HG03039 (cell line): ENCODE results near the gene SEC24A.
"Not testable (repeated sequence)": the region's sequence is repeated elsewhere in the genome, so short reads cannot be mapped to it uniquely, and the experiment has no call there.

Experiments
- ATAC-seq: cut with Tn5 transposase; IDR thresholded peaks from one replicate; pipeline ENCODE4 v1.9.1; 2021; ENCODE audit warnings: mild to moderate bottlenecking, moderate library complexity; ENCODE audit not compliant: unreplicated experiment

The SEC24A gene

DNA sequence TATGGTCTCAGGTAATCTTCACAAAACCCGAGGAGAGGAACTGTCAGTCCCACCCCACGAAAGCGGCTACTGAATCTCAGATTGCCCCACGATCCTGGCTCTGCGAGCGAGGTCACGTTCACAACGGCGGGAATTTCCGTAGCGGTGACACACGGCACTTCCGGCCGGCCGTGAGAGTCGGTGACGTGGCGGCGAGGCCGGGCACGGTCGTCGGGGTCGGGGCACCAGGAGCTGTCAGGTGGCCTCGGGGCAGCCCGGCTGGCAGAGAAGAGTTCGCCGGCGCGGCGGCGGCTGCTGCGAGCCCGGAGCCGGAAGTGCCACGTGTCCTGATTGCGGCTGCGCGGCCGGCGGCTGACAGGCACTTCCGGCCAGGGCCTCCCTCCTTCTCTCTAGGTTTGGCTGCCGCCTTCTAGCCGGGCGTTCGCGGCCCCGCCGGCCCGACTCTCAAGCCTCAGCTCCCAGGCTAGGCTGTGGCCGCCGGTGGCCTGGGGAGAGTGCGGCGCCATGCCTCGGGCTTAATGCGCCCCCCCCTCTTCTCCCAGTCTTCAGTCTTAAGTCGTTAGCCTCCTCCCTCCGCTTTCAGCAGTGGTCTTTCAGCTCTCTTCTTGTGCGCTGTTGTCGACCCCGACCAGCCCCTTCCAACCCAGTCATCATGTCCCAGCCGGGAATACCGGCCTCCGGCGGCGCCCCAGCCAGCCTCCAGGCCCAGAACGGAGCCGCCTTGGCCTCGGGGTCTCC is at the start of gene SEC24A:
Gene SEC24A (plus strand): TSS at position 361 of the 738 bp plus-strand sequence. CDS start 292 bp downstream, at position 653.
- peak; percentile 83 for ATAC-seq

DNA sequence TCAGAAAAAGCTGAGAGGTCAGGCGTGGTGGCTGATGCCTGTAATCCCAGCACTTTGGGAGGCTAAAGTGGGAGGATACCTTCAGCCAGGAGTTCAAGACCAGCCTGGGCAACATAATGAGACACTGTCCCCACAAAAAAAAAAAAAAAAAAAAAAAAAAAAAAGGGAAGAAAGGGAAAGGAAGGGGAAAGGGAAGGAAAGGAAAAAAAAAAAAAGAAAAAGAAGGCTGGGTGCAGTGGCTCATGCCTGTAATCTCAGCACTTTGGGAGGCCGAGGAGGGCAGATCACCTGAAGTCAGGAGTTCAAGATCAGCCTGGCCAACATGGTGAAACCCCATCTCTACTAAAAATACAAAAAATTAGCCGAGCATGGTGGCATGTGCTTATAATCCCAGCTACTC is 48.8 kb upstream of the SEC24A start:
- ATAC-seq, result not testable (repeated sequence)

DNA sequence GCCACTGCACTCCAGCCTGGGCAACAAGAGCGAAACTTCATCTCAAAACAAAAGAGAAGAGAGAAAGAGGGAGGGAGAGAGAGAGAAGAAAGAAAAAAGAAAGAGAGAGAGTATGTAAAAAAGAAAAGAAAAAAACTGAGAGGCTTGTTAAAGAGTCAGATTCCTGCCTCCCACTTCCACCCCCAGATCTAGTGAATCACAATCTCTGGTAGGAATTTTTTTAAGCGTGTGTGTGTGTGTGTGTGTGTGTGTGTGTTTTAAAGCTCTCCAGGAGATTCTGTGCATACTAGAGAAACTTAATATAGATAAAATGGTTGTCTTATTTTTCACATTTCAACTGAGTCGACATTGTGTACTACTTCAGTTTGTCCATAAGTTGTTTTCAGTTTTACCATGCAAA is 48.0 kb upstream of the SEC24A start:
- no peak for ATAC-seq

DNA sequence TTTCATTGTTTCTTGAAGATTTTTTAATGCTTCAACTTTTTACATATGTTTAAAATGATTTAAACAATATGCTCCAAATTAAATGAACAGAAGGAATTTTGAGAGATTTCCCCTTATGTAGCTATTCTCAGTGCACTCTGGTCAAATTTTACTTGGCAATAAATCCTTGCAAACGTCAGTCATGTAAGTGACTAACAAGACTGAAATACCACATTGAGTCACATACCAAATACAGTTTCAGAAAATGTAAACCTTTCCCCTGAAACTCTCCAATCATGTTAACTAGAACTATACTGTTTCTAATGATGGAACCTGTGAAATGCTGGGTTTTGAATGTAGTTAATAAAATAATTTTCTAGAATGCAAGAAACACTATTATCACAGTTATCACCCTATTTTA is 45.5 kb upstream of the SEC24A start:
- ATAC-seq, result no peak

DNA sequence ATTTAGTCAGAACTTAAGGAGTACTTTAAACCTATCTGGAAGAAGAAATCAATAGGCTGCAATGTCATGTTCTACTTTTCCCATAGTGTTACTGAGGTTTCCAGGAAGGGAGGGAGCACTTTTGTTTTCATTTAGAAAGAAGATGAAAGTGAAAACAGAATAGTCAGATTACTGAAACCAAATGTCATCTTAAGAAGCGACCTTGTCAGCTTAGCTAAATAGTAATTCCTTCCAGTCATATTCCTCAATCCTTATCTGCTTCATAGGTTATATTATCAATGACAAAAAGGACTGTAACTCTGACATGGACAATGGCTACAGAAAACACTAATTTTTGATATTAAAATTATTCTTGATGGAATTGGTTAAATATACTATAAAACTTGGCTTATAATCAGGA is 43.7 kb upstream of the SEC24A start:
- ATAC-seq, result no peak

DNA sequence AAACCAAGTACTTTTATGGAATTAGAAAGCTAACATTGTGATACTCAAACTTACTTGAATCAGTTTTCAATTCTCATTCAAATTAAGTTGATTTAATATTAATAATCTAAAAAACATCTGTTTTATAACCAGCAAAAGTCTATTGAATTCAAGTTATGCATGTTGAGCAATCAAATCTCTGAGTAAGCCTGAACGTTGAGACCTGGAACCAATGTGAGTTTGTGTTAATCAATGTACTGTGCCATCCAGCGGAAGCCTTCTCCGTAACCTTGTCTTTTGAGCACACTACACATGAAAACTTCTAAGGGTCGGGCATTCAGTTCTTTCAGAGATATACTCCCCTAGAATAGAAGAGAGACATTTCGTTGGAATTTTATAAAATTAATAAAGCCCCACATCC is 41.9 kb upstream of the SEC24A start:
- no peak for ATAC-seq

DNA sequence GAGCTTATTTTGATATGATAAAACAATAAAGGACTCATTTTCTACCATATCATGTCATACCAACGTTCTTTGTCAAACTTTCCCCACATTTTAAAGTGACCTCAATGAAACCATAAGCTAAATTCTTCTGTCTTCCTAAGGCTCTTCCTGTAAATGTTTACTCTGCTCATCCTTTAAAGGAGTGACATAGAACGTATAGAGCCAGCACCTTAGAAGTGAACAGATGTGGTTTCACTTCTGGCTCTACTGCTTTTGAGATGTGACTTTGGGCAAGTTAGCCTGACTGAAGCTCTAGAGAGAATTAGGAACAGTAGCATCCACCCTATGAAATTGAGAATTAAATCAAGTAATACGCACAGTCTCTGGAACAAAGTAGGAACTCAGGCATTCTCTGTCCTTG is 40.0 kb upstream of the SEC24A start:
- ATAC-seq, result no peak

DNA sequence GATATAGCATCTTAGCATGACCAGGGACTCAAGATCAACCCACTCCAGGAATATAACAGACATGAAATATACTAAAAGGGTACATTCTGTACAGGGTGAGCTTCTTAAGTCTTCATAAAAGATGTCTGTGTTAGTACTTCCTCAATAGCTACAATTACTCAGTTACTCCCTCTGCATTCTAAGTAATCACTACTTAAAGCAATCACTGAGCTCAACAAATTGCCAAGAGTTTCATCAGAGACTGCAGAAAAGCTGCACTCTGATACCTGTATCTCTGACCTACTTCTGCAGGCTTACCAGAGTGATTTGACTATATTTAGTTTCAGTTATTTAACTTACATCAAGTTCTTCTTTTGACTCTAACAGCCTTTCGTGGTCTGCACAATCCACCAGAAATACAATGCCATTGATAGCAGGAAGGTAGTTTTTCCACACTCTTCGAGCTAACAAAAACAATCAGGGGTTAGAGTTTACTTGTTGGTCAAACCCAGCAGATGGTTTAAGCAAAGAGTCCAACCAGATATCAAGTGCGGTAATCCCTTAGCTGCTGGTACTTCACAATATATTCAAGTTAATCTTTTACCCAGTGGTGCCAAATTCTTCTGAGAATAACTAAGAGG is 39.2 kb upstream of the SEC24A start:
- no peak for ATAC-seq

DNA sequence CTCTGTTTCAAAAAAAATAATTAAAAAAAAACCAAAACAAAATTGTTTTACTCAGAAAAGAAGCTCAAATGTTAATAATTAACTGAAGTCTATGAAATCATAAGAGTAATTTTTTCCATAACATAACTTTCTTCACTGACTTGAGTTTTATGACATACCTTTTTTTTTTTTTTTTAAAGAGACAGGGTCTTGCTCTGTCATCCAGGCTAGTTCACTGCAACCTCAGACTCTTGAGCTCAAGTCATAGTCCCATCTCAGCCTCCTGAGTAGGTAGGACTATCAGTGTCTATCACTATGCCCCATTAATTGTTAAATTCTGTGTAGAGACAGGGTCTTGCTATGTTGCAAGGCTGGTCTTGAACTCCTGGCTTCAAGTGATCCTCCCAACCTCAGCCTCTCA is 37.9 kb upstream of the SEC24A start:
- no peak for ATAC-seq

DNA sequence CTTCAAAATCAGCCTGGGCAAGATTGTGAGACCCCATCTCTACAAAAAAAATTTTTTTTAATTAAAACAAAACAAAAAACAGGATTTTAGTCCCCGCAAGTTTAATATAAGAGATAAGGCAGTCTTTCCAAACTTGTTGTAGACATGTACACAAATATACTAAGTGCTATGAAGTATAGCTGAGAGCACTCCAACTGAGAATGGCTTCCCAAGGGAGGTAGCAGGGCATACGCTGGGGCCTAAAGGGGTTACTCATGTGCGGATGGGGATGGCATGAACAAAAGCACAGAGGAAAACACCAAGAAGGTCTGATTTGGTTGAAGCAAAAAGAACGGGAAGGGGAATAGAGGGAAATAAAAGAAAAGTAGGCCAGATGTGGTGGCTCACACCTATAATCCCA is 37.1 kb upstream of the SEC24A start:
- no peak for ATAC-seq

DNA sequence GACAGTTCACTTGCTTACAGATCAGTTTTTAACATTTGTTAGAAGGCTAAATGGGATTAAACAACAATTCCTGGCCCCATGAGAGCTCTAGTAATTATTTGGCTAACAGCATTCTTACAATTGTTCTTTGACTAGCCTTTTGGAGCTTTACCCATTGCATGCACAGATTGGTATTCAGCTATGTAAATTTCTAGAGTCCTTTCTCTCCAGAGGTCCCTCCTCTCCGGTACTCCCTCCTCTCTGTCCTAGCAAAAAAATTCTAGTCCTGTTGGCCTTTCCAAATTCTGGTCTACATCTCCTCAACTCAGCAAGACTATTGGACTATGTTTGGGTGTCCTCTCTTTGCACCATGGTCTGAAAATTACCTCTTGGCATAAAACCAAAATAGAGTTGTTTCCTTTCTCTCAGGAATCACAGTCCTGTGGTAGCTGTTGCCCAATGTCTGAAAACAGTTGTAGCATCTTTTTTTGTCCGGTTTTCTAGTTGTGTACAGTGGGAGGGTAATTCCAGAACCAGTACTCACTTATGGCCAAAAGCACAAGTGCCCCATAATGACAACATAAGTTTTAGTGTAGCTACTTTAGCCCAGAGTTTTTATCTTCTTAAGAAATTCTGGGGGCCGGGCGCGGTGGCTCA is 34.0 kb upstream of the SEC24A start:
- ATAC-seq, result no peak

DNA sequence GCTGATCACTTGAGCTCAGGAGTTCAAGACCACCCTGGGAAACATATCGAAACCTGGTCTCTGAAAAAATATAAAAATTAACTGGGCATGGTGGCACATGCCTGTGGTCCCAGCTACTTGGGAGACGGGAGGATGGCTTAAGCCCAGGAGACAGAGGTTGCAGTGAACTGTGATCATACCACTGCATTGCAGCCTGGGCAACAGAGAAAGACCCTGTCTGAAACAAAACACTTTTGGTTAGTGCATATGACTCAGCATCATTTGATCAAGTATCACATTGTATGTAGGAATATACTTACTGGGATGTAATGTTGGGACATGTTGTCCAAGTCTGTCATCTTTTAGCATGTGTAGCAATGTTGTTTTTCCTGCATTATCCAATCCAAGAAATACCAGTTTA is 28.0 kb upstream of the SEC24A start:
- ATAC-seq, result no peak

DNA sequence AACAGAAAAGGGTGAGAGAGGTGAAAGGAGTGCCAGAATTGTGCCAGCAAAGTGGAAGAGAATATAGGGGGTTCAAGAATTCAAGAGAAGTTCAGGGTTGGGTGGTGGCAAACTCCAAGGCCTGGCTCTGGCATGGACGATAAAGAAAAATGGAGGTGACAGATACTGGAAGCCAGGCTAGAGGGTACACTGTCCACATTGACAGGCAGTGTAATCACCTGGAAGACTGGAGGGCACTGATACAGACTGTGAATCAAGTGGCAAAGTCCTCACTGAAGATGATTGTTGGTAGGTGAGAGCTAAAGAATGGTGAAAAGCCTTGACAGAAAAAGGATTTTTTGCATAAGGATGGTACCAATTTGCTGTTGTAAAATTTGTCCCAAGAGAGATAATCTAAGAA is 23.0 kb upstream of the SEC24A start:
- no peak for ATAC-seq

DNA sequence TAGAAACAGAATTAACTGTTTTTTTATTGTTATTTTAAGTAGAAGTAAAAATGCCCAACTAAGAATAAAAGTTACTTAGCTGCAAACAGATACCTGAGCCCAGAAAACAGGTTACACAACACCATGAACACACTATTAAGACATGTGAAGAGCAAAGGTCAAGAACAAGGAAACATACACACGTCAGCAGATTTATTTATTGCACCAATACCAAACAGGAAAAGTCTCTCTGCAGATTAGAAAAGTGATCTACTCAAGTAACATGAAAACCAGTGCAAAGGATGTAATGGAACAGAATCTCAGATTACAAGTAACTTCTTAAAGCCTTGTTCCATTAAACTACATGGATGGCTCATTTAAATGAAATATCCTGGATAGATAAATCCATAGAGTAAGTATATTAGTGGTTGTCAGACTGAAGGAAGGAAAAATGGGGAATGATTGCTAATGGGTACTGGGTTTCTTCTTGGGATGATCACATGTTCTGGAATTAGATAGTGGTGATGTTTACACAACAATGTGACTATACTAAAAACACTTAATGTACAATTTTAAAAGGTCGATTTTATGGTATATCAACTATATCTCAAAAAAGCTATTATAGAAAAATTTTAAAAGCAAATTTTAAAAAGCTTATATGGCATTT is 22.1 kb upstream of the SEC24A start:
- ATAC-seq, result no peak

DNA sequence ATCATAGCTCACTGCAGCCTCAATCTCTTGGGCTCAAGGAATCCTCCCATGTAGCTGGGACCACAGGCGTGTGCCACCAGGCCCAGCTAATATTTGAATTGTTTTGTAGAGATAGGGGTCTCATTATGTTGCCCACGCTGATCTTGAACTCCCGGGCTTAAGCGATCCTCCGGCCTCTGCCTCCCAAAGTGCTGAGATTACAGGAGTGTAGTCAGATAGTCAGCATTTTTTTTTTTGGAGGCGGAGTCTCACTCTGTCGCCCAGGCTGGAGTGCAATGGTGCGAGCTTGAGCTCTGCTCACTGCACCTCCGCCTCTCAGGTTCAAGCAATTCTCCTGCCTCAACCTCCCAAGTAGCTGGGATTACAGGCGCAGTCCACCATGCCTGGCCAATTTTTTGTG is 14.4 kb upstream of the SEC24A start:
- ATAC-seq, result no peak

DNA sequence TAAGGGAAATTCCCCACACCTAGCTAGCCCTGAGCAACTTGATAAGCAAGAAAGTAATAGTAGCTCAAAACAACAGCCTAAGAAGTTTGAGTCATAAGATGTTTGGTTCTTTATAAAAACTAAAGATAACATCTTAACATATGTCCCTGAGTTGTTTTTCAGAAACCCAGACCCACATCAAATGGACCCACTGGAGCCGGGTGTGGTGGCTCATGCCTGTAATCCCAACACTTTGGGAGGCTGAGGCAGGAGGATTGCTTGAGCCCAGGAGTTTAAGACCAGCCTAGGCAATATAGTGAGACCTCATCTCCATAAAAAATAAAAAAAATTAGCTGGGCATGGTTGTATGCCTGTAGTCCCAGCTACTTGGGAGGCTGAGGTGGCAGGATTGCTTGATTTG is 13.2 kb upstream of the SEC24A start:
- not testable (repeated sequence) for ATAC-seq

DNA sequence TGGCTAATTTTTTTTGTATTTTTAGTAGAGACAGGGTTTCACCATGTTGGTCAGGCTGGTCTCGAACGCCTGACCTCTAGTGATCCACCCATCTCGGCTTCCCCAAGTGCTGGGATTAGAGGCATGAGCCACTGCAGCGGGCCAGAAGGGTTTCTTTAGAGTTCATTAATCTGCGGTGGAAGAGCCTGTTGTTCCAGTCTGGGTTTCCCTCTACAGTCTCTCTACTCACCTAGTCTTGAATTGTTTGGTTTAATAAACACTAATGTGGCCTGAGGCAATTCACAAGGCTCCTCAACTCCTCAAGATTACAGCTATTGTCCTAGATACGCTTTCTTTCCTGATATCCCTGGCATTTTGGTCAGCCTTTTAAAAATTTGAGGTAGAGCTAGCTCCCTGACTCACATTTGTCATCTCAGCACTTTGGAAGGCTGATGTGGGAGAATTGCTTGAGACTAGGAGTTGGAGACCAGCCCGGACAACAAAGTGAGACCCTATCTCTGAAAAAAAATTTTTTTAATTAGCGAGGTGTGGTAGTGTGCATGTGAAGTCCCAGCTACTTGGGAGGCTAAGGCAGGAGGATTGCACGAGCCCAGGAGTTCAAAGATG is 11.4 kb upstream of the SEC24A start:
- ATAC-seq, result no peak

DNA sequence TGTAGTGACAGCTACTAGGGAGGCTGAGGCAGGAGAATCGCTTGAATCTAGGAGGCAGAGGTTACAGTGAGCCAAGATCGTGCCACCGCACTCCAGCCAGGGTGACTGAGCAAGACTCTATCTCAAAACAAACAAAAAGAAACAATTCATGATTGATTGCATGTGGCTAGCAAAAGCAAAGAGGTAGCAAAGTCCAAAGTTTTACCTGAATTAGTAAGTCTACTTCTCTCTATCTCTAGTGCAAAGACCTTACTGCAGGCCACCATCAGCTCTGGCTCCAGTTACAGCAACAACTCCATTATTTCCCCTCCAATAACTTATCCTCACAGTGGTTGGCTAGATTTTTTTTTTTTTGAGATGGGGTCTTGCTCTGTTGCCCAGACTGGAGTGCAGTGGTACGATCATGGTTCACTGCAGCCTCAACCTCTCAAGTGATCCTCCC is 9.8 kb upstream of the SEC24A start:
- no peak for ATAC-seq

DNA sequence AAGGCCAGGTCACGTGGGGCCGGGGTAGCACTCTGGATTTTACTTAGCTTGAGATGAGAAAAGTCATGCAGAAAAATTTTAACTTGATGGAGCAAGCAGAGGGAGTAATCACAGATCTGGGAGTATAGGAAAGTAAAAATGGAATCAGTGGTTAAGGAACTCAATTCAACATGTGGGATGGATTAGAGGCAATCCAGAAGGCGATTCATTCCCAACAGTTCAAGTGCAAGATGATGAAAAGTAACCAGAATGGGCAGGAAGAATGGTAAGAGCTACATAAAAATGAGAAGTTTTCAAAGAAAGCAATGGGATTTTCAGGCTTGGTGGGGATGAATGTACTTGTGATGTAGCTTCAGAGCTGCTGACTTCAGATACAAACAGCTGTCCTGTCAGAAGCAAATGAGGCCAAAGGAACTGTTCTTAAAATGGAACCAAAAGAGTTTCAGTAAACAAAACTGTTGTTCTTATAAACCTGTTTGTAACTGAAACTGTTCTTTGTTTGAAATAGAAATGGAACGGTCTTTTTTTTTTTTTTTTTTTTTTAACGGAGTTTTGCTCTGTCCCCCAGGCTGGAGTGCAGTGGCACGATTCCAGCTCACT is 5.6 kb upstream of the SEC24A start:
- ATAC-seq, result no peak

DNA sequence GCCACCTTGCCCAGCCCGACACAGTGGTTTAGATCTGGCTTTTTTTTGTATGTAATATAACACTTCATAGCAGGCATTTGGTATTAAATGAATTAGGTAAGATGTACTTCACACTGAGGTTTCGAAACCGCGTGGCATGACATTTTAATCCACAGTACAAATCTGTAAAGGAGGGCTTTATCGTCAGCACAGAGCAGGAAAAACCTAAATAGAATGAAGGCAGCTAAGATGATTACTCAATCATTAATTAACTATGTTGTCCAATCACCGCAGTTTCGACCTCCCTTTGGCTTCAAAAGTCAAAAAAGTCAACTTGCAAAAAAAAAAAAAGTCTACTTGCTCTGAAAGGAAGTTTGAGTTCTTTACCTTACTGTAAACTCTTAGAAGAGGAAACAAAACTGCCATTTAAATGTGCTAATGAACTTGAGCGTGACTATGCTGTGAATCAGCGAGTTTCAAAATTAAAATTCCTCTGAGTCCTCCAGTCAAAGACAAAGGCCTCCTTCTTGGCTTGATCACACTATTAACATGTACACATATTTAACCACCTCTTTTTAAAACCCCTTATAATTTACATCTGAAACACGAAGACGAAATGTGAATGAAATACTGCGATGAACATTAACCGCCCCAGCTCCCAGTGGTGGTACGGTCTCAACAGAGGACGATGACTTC is 698 bp upstream of the SEC24A start:
- ATAC-seq, result peak; percentile 26
